Measurements from ENCODE around the gene ABHD16B. TPM values are rescaled to one million over a fixed set of nuclear protein-coding genes. Genes with fewer than 3 reads are reported as not detected.

ABHD16B gene
- total and polyA plus RNA-seq, 2 of the 13 experiments (the other 11 are each of a cell fraction or from before 2014, with no cell fraction given): not detected

DNA sequence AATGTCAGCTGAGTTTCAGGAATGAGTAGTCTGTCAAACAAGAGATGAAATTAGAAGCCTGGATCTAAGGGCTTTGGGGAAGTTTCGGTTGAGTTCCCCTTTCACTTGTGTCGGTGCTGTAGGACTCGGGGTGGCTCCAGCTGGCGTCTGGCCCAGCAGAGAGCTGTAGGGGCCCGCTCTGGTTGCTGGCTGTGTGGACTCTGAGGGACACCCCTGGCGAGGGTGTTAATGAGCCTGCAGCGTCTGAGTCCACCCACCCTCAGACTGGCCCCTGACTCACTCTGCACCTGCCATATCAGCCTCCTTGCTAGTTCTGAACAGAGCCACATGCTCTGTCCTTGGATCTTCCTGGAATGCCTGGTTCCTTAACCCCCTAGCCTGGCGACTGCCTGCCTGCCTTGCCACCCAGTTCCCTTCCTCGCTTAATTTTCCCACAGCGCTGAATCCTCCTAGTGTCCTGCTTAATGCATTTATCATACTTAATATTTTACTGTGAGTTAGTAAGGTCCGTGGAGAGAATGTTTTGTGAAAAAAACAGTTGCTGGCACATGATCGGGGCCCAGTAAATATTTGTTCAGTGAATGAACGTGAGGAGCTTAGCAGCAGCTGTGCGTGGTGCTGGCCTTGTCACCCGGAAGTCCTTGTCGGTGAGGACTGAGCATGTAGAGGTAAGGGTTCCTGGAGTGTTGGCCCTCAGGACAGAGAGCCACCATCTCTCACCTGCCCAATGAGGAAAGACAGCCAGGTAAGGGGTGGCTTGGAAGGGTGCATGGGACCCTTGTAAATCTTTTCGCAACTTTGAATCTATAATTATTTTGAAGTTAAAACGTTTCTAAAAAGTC, 35.2 kb downstream of the ABHD16B start (continued):
- TF ChIP-seq, protein P1, sequence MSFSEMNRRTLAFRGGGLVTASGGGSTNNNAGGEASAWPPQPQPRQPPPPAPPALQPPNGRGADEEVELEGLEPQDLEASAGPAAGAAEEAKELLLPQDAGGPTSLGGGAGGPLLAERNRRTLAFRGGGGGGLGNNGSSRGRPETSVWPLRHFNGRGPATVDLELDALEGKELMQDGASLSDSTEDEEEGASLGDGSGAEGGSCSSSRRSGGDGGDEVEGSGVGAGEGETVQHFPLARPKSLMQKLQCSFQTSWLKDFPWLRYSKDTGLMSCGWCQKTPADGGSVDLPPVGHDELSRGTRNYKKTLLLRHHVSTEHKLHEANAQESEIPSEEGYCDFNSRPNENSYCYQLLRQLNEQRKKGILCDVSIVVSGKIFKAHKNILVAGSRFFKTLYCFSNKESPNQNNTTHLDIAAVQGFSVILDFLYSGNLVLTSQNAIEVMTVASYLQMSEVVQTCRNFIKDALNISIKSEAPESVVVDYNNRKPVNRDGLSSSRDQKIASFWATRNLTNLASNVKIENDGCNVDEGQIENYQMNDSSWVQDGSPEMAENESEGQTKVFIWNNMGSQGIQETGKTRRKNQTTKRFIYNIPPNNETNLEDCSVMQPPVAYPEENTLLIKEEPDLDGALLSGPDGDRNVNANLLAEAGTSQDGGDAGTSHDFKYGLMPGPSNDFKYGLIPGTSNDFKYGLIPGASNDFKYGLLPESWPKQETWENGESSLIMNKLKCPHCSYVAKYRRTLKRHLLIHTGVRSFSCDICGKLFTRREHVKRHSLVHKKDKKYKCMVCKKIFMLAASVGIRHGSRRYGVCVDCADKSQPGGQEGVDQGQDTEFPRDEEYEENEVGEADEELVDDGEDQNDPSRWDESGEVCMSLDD (CRISPR knock-in tag; IDR thresholded peaks at IDR 0.05; ENCODE audit: borderline replicate concordance): 0 out of 2 replicates have a peak, but pooled peaks have one; percentile 66
- TF ChIP-seq MZF1 (CRISPR knock-in tag; IDR thresholded peaks at IDR 0.05; ENCODE audit: borderline replicate concordance): peak; percentile 21; the same call in 1 of the 2 replicates
- 0 out of 2 replicates have a peak, but pooled peaks have one; percentile 51 for TF ChIP-seq KDM3A (CRISPR knock-in tag; IDR thresholded peaks at IDR 0.05; ENCODE audit: low read depth)
- TF ChIP-seq ZBTB38 (CRISPR knock-in tag; IDR thresholded peaks at IDR 0.05): peak; percentile 75; the same call in 1 of the 2 replicates
- TF ChIP-seq GATAD2A (CRISPR knock-in tag; IDR thresholded peaks at IDR 0.05): peak; percentile 88
- no peak for TF ChIP-seq ZNF484 (CRISPR knock-in tag; IDR thresholded peaks at IDR 0.05; ENCODE audit: borderline replicate concordance, low read depth)
- TF ChIP-seq ZNF251 (CRISPR knock-in tag; IDR thresholded peaks at IDR 0.05): peak; percentile 85; the same call in 1 of the 2 replicates
- TF ChIP-seq, protein P2, sequence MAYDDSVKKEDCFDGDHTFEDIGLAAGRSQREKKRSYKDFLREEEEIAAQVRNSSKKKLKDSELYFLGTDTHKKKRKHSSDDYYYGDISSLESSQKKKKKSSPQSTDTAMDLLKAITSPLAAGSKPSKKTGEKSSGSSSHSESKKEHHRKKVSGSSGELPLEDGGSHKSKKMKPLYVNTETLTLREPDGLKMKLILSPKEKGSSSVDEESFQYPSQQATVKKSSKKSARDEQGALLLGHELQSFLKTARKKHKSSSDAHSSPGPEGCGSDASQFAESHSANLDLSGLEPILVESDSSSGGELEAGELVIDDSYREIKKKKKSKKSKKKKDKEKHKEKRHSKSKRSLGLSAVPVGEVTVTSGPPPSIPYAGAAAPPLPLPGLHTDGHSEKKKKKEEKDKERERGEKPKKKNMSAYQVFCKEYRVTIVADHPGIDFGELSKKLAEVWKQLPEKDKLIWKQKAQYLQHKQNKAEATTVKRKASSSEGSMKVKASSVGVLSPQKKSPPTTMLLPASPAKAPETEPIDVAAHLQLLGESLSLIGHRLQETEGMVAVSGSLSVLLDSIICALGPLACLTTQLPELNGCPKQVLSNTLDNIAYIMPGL (CRISPR knock-in tag; IDR thresholded peaks at IDR 0.05; ENCODE audit: borderline replicate concordance in 1 of 2, low read depth in 1 of 2): peak; percentile 57 to 71
- TF ChIP-seq, protein P3, sequence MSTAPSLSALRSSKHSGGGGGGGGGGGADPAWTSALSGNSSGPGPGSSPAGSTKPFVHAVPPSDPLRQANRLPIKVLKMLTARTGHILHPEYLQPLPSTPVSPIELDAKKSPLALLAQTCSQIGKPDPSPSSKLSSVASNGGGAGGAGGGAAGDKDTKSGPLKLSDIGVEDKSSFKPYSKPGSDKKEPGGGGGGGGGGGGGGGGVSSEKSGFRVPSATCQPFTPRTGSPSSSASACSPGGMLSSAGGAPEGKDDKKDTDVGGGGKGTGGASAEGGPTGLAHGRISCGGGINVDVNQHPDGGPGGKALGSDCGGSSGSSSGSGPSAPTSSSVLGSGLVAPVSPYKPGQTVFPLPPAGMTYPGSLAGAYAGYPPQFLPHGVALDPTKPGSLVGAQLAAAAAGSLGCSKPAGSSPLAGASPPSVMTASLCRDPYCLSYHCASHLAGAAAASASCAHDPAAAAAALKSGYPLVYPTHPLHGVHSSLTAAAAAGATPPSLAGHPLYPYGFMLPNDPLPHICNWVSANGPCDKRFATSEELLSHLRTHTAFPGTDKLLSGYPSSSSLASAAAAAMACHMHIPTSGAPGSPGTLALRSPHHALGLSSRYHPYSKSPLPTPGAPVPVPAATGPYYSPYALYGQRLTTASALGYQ (CRISPR knock-in tag; IDR thresholded peaks at IDR 0.05): no peak
- TF ChIP-seq, protein P4, sequence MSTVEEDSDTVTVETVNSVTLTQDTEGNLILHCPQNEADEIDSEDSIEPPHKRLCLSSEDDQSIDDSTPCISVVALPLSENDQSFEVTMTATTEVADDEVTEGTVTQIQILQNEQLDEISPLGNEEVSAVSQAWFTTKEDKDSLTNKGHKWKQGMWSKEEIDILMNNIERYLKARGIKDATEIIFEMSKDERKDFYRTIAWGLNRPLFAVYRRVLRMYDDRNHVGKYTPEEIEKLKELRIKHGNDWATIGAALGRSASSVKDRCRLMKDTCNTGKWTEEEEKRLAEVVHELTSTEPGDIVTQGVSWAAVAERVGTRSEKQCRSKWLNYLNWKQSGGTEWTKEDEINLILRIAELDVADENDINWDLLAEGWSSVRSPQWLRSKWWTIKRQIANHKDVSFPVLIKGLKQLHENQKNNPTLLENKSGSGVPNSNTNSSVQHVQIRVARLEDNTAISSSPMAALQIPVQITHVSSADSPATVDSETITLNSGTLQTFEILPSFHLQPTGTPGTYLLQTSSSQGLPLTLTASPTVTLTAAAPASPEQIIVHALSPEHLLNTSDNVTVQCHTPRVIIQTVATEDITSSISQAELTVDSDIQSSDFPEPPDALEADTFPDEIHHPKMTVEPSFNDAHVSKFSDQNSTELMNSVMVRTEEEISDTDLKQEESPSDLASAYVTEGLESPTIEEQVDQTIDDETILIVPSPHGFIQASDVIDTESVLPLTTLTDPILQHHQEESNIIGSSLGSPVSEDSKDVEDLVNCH (CRISPR knock-in tag; IDR thresholded peaks at IDR 0.05): no peak
- TF ChIP-seq, protein P5, sequence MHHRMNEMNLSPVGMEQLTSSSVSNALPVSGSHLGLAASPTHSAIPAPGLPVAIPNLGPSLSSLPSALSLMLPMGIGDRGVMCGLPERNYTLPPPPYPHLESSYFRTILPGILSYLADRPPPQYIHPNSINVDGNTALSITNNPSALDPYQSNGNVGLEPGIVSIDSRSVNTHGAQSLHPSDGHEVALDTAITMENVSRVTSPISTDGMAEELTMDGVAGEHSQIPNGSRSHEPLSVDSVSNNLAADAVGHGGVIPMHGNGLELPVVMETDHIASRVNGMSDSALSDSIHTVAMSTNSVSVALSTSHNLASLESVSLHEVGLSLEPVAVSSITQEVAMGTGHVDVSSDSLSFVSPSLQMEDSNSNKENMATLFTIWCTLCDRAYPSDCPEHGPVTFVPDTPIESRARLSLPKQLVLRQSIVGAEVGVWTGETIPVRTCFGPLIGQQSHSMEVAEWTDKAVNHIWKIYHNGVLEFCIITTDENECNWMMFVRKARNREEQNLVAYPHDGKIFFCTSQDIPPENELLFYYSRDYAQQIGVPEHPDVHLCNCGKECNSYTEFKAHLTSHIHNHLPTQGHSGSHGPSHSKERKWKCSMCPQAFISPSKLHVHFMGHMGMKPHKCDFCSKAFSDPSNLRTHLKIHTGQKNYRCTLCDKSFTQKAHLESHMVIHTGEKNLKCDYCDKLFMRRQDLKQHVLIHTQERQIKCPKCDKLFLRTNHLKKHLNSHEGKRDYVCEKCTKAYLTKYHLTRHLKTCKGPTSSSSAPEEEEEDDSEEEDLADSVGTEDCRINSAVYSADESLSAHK (CRISPR knock-in tag; IDR thresholded peaks at IDR 0.05; ENCODE audit: borderline replicate concordance): no peak
- no peak for TF ChIP-seq NFRKB (IDR thresholded peaks at IDR 0.05)
- no peak for TF ChIP-seq ZNF75D (CRISPR knock-in tag; IDR thresholded peaks at IDR 0.05; ENCODE audit: borderline replicate concordance)
- no peak for TF ChIP-seq FLYWCH1 (CRISPR knock-in tag; IDR thresholded peaks at IDR 0.05)
- TF ChIP-seq GATAD1 (CRISPR knock-in tag; IDR thresholded peaks at IDR 0.05): peak; percentile 78; the same call in 1 of the 2 replicates
- no peak for TF ChIP-seq ZNF234 (CRISPR knock-in tag; conservative IDR thresholded peaks at IDR 0.05)
- TF ChIP-seq BORCS8-MEF2B (CRISPR knock-in tag; IDR thresholded peaks at IDR 0.05): peak; percentile 83

Data from HepG2 (cell line).